Activated CD4-positive, alpha-beta T cell treated with anti-CD3 and anti-CD28 coated beads for 4 hours (primary cell): Measurements from ENCODE around the gene SLC3A2.
"Not testable (repeated sequence)": the region's sequence is repeated elsewhere in the genome, so short reads cannot be mapped to it uniquely, and the experiment has no call there.

Experiments
- DNase-seq, 2 donors: peaks; one replicate each; pipeline ENCODE4 v3.0.0-alpha.2; 2020

SLC3A2 gene

GRCh38 chr11:62880803-62881578, at the start of gene SLC3A2:
SLC3A2 (plus strand) TSS chr11:62880896; CDS start chr11:62881024, 128 bp downstream.
- peak; percentile 87 to 88 for DNase-seq

- DNase-seq: no peak
Measured at GRCh38 chr11:62830904-62831519, 49.7 kb upstream of the SLC3A2 start.

- peak; percentile 100 for DNase-seq
Measured at GRCh38 chr11:62831520-62832335, 49.0 kb upstream of the SLC3A2 start, which contains the start of gene STX5. STX5 (minus strand) TSS chr11:62832051; CDS start chr11:62831243, 808 bp downstream.

GRCh38 chr11:62832336-62833234, 48.1 kb upstream of the SLC3A2 start, which contains the start of gene TEX54:
TEX54 (minus strand) TSS chr11:62832841.
- DNase-seq: no peak

- DNase-seq: no peak
Measured at GRCh38 chr11:62835336-62835735, 45.4 kb upstream of the SLC3A2 start.

- DNase-seq: peak; percentile 89
Measured at GRCh38 chr11:62839050-62839945, 41.4 kb upstream of the SLC3A2 start, which contains the start of gene WDR74. WDR74 (minus strand) TSS chr11:62839590; CDS start chr11:62839570, 20 bp downstream.

- peak; percentile 66 to 75 for DNase-seq
Measured at GRCh38 chr11:62840721-62841360, 39.9 kb upstream of the SLC3A2 start.

GRCh38 chr11:62841361-62842170, 39.1 kb upstream of the SLC3A2 start:
- peak; percentile 82 to 83 for DNase-seq

- peak; percentile 26 to 45 for DNase-seq
Measured at GRCh38 chr11:62842171-62842741, 38.4 kb upstream of the SLC3A2 start.

GRCh38 chr11:62842891-62843290, 37.8 kb upstream of the SLC3A2 start:
- DNase-seq: not testable (repeated sequence)

- DNase-seq: no peak
Measured at GRCh38 chr11:62843466-62843865, 37.2 kb upstream of the SLC3A2 start.

GRCh38 chr11:62844154-62844553, 36.5 kb upstream of the SLC3A2 start:
- DNase-seq: no peak

GRCh38 chr11:62846177-62846576, 34.5 kb upstream of the SLC3A2 start:
- DNase-seq: no peak

GRCh38 chr11:62847767-62848314, 32.9 kb upstream of the SLC3A2 start:
- DNase-seq: no peak

GRCh38 chr11:62850911-62851806, 29.5 kb upstream of the SLC3A2 start:
- no peak for DNase-seq

- DNase-seq: no peak
Measured at GRCh38 chr11:62851807-62852522, 28.7 kb upstream of the SLC3A2 start.
